Panc1 (cell line): ENCODE results near the gene ITGB2. TPM values are rescaled to one million over a fixed set of nuclear protein-coding genes. Genes with fewer than 3 reads are reported as not detected.
A peak's percentile ranks its signal among the peaks of the same experiment; 100 is the strongest.

Experiments used
- ATAC-seq: fragments of 200-7000 bp; cut with Tn5 transposase; 2 replicates; pipeline ENCODE4 v1.9.1; 2020; ENCODE audit warnings: mild to moderate bottlenecking, moderate library complexity
- BruUV-seq: library from RNA; stranded (reverse); fragments of 400-500 nt; replicated peaks from 2 replicates; lab custom pipeline; 2021; lab: Mats Ljungman, UMichigan
- CTCF ChIA-PET: fragments of 300-600 bp; sonication (Branson Sonifier 250); formaldehyde crosslinking; loops from one replicate; lab custom pipeline; 2022; ENCODE audit warnings: antibody characterized with exemption; lab: Charles Lee
- POLR2A ChIA-PET: fragments of 300-600 bp; sonication (Branson Sonifier 250); formaldehyde crosslinking; loops from one replicate; lab custom pipeline; 2022; ENCODE audit warnings: antibody characterized with exemption; lab: Charles Lee
- DNase-seq: peaks from one replicate; pipeline ENCODE4 v3.0.0-alpha.2; 2010; ENCODE audit warnings: low read depth, low spot score
- H3K27ac ChIP-seq: 2 replicates; pipeline ENCODE4 v1.5.1; 2011; ENCODE audit warnings: mild to moderate bottlenecking, low read length, inconsistent platforms
- H3K27me3 ChIP-seq: fragments of 200-500 bp; sonication (Bioruptor generic); 2 replicates; pipeline ENCODE4 v1.6.0; 2014; ENCODE audit warnings: low read length, inconsistent platforms; ENCODE audit not compliant: control insufficient read depth, insufficient read depth
- H3K36me3 ChIP-seq: fragments of 200-500 bp; sonication (Bioruptor generic); 2 replicates; pipeline ENCODE4 v1.5.1; 2014; ENCODE audit warnings: inconsistent platforms, mild to moderate bottlenecking, low read length, moderate library complexity; ENCODE audit not compliant: control insufficient read depth, insufficient read depth
- H3K4me1 ChIP-seq: 2 replicates; pipeline ENCODE4 v1.5.1; 2011; ENCODE audit warnings: inconsistent platforms, mild to moderate bottlenecking, low read length, moderate library complexity; ENCODE audit not compliant: control insufficient read depth, insufficient read depth
- H3K4me3 ChIP-seq, 2 experiments: 2 replicates each; pipeline ENCODE4 v1.5.1; 2011 to 2012; ENCODE audit warnings: low read depth in 2 of 2, low read length in 2 of 2, mild to moderate bottlenecking in 2 of 2, inconsistent platforms in 1 of 2, moderate library complexity in 1 of 2
- H3K9me3 ChIP-seq: fragments of 200-500 bp; sonication (Bioruptor generic); 2 replicates; pipeline ENCODE4 v1.5.1; 2014; ENCODE audit warnings: low read depth, mild to moderate bottlenecking, inconsistent platforms, low read length, moderate library complexity; ENCODE audit not compliant: control insufficient read depth, insufficient read depth
- POLR2AphosphoS5 ChIP-seq: IDR thresholded peaks from 2 replicates; pipeline ENCODE4 v1.6.1; 2012; ENCODE audit warnings: mild to moderate bottlenecking, low read depth, low read length, moderate library complexity
- REST ChIP-seq, 2 experiments: IDR thresholded peaks; 2 replicates each; pipeline ENCODE4 v1.6.1; 2011 to 2012; ENCODE audit warnings: low read depth in 2 of 2, control low read depth in 1 of 2, low read length in 1 of 2, mild to moderate bottlenecking in 1 of 2, moderate library complexity in 1 of 2; ENCODE audit not compliant: insufficient read depth in 1 of 2
- SIN3A ChIP-seq: IDR thresholded peaks from 2 replicates; pipeline ENCODE4 v1.6.1; 2012; ENCODE audit warnings: low read depth, mild to moderate bottlenecking, low read length, moderate library complexity, borderline replicate concordance; ENCODE audit not compliant: insufficient read depth
- TCF7L2 ChIP-seq: IDR thresholded peaks from 2 replicates; pipeline ENCODE4 v1.6.1; 2011; ENCODE audit warnings: mild to moderate bottlenecking, low read depth, low read length, inconsistent platforms
- in situ Hi-C: cut with HindIII; loops from 2 replicates; pipeline ENCODE4 v1.10.0; 2016; ENCODE audit warnings: low sequenced_read_pairs, low pct_unique_long_range_greater_than_20kb
- intact Hi-C: fragments of 100-400 bp; cut with micrococcal nuclease; formaldehyde crosslinking; loops from one replicate; pipeline ENCODE4 v1.10.0; 2022; ENCODE audit not compliant: unreplicated experiment
- total RNA-seq: library from RNA; stranded (reverse); gene quantifications from one replicate; pipeline ENCODE4 v1.2.1, GENCODE V29; 2021; ENCODE audit not compliant: unreplicated experiment
- TF ChIP-seq, protein P1 (sequence below): fragments of 450-650 bp; IDR thresholded peaks from 2 replicates; pipeline ENCODE4 v1.5.1; 2017; ENCODE audit warnings: mild to moderate bottlenecking

Gene ITGB2
- total RNA-seq, 1 experiment from 2014 or later: 3.0 TPM

GRCh38 chr21:44846485-44847260, 74.0 kb downstream of the ITGB2 start:
- Histone ChIP-seq H3K27ac (peak overlapping the region; percentile 68), H3K36me3 (peaks cover 5% of the 10 kb centered on the region), H3K4me3 (peak overlapping the region; percentile 25 to 46; a peak in 3 of 4 replicates), H3K4me1 (peaks cover 15% of the 10 kb centered on the region), H3K9me3 (no peaks in the 10 kb centered on the region), H3K27me3 (no peaks in the 10 kb centered on the region)
- DNase-seq: no peak
- in situ Hi-C loops: no loop called here
- intact Hi-C loops: no loop called here
- no TSS peak for BruUV-seq
- CTCF ChIA-PET: no interaction called here
- peak; percentile 57 for ATAC-seq
- POLR2A ChIA-PET: no interaction called here
- TF ChIP-seq TCF7L2: no peak
- TF ChIP-seq REST (IDR thresholded peaks at IDR 0.05; ENCODE audit: insufficient read depth in 1 of 2, low read depth in 2 of 2, low read length in 1 of 2): no peak
- TF ChIP-seq, protein P1, sequence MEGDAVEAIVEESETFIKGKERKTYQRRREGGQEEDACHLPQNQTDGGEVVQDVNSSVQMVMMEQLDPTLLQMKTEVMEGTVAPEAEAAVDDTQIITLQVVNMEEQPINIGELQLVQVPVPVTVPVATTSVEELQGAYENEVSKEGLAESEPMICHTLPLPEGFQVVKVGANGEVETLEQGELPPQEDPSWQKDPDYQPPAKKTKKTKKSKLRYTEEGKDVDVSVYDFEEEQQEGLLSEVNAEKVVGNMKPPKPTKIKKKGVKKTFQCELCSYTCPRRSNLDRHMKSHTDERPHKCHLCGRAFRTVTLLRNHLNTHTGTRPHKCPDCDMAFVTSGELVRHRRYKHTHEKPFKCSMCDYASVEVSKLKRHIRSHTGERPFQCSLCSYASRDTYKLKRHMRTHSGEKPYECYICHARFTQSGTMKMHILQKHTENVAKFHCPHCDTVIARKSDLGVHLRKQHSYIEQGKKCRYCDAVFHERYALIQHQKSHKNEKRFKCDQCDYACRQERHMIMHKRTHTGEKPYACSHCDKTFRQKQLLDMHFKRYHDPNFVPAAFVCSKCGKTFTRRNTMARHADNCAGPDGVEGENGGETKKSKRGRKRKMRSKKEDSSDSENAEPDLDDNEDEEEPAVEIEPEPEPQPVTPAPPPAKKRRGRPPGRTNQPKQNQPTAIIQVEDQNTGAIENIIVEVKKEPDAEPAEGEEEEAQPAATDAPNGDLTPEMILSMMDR: no peak
- no peak for TF ChIP-seq SIN3A
- TF ChIP-seq POLR2AphosphoS5: no peak

- in situ Hi-C loops (no loop called here), intact Hi-C loops (no loop called here)
- Histone ChIP-seq H3K4me1 (peaks cover 15% of the 10 kb centered on the region), H3K27ac (peak overlapping the region; percentile 68), H3K9me3 (no peaks in the 10 kb centered on the region), H3K36me3 (peaks cover 3% of the 10 kb centered on the region), H3K4me3 (peak overlapping the region; percentile 25 to 46), H3K27me3 (no peaks in the 10 kb centered on the region)
- ATAC-seq (no peak), DNase-seq (no peak)
- ChIA-PET CTCF (no interaction called here), POLR2A (no interaction called here)
- TF ChIP-seq, protein P1: no peak
- 0 out of 2 replicates have a peak, but pooled peaks have one; percentile 15 for TF ChIP-seq POLR2AphosphoS5
- BruUV-seq: no TSS peak
Observed at GRCh38 chr21:44846224-44846484, 74.5 kb downstream of the ITGB2 start.
